CD4-positive, alpha-beta T cell treated with Interleukin-15 for 1 hour (primary cell): ENCODE data around the gene IPP.
"Not testable (repeated sequence)": the region's sequence is repeated elsewhere in the genome, so short reads cannot be mapped to it uniquely, and the experiment has no call there.

Source experiments
- DNase-seq: peaks from one replicate; pipeline ENCODE4 v3.0.0-alpha.2; 2020

Gene IPP

DNA sequence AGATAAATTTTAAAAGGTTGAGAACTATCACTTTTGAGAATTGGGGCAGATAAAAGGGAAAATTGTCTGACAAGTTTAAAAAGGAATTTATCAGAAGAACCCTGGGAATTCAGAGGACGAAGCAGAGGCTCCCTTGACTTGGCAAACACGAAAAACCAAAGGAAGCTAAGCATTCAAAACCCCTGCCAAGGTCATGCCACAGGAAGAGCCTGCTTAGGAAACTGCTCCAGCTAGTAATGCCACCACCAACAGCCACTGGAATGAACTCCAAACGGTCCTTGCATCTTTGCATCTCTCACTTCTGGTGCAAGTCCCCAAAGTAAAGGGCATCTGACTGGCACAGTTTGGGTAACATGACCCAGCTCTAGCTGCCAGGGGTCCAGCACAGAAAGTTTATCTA lies 71.3 kb downstream of the IPP start:
- DNase-seq, result no peak

DNA sequence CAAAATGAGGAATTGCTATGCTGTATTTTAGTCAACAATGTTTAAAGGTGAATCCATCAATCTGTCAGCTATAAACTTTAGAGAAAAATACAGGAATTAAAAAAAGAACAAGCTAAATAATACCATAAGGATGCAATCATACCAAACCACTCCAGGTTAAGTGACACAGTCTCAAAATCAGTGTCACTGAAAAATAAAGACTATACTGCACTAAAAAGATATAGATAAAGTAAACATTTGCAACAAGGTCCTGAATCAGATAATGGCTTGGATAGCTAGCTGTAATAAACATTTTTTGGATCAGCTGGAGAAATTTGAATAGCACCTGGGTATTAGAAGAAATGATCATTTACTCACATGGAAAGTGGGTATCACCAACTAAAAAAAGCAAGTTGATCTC lies 72.0 kb downstream of the IPP start:
- DNase-seq, result no peak

DNA sequence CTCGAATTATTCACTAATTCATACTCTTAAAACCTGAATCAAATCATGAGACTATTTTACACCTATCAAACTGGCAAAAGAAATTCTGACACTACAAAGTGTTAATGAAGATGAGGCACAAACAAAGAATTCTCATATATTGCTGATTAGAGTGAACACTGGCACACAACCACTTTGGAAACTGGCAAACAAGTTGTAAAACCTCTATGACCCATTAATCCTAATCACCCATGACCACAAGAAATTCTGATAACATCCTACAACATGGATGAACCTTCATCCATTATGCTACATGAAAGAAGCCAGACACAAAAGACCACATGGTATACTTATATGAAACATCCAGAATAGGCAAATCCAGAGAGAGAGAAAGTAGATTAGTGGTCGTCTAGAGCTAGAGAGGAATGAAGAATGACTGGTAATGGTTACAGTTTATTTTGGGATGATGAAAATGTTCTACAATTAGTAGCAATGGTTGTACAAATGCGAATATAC lies 72.7 kb downstream of the IPP start:
- DNase-seq, result no peak

DNA sequence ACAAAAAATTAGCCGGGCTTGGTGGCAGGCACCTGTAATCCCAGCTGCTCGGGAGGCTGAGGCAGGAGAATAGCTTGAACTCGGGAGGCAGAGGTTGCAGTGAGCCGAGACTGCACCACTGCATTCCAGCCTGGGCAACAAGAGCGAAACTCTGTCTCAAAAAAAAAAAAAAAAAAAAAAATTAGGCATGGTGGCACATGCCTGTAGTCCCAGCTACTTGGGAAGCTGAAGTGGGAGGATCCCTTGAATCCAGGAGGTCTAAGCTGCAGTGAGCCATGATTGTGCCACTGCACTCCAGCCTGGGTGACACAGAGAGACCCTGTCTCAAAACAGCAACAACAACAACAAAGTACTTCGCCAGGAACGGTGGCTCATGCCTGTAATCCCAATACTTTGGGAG lies 73.9 kb downstream of the IPP start:
- not testable (repeated sequence) for DNase-seq

DNA sequence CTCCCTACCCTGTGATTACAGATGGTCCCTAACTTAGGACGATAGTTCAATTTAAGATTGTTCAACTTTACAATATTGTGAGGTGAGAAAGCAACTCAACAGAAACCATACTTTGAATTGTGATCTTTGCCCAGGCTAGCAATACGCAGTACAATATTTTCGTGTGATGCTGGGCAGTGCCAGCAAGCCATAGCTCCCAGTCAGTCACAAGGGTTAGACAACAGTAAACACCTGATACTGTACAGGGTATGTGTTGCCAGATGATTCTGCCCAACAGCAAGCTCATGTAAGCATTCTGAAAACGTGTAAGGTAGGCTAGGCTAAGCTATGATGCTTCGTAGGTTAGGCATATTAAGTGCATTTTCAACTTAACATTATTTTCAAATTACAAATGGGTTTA lies 76.0 kb downstream of the IPP start:
- no peak for DNase-seq

DNA sequence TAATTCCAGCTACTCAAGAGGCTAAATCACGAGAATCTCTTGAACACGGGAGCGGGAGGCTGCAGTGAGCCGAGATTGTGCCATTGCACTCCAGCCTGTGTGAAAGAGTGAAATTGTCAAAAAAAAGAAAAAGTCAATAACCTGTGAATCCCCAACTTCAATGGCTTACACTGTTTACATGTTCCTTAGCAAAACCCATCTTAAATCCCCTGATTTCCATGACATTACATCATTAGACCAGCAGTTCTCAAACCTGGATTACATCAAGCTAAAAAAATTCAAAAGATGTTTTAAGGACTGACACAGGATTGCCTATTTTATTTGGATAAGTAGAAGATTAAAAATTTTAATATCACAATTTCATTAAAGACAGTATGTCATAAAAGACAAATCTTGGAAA lies 76.5 kb downstream of the IPP start:
- no peak for DNase-seq

DNA sequence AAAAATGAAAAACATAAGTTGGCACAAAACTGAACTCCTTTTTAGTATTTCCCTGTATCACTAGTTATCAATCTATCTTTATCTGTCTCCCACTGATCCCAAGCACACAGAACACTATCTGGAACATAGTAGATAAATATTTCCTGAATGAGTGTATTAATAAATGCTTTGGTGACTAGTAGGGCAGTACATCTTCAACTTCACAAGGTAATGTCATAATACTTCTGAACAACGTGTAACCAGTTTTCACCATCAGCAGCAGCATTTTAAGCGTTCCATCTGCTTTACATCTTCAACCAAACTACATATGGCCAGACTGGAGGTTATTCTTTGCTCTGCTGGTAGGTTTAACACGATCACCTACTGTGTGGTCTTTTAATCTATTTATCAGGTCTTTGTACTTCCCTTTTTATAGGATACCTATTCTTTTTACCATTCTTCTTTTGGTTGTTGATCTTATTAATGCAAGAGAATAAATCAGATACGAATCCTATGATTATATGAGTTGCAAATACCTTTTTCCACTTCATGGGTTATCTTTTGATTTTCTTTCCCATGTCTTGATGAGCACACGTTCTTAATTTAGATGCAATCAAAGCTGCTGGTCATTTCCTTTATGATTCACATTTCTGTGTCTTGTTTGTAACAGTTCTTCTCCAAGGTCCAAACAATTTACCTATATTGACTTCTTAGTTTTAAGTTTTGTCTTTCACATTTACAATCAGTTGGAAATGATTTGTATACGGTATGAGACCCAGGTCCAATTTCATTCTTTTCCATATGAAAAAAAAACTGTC lies 80.4 kb downstream of the IPP start:
- DNase-seq, result no peak

DNA sequence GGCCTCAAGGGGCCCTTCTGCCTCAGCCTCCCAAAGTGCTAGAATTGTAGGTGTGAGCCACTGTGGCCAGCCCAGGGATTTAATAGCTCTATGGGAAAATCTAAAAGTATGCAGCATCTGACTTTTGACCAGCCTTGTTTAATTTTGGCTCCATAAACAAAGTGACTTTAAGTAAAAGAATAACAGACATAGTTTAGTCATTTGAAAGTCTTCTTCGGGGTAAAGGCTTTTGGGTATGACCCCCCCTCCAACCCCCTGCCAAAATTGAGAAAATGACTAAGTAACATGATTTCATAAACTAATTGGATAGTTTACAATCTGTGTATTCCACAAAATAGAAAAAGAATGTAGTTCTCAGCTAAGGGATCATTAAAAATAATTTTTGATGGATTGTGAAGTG lies 81.1 kb downstream of the IPP start:
- DNase-seq, result no peak

DNA sequence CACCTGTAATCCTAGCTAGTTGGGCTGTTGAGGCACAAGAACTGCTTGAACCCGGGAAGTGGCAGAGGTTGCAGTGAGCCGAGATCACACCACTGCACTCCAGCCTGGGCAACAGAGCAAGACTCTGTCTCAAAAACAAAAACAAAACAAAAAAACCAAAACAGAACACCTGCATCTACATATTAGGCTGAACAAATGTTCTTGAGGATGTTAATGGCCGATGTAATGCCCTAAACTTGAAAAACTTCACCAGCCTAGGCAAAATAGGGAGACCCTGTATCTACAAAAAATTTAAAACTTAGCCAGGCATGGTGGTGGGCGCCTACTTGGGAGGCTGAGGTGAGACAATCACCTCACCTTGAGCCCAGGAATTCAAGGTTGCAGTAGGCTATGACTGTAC lies 81.9 kb downstream of the IPP start:
- DNase-seq, result no peak

DNA sequence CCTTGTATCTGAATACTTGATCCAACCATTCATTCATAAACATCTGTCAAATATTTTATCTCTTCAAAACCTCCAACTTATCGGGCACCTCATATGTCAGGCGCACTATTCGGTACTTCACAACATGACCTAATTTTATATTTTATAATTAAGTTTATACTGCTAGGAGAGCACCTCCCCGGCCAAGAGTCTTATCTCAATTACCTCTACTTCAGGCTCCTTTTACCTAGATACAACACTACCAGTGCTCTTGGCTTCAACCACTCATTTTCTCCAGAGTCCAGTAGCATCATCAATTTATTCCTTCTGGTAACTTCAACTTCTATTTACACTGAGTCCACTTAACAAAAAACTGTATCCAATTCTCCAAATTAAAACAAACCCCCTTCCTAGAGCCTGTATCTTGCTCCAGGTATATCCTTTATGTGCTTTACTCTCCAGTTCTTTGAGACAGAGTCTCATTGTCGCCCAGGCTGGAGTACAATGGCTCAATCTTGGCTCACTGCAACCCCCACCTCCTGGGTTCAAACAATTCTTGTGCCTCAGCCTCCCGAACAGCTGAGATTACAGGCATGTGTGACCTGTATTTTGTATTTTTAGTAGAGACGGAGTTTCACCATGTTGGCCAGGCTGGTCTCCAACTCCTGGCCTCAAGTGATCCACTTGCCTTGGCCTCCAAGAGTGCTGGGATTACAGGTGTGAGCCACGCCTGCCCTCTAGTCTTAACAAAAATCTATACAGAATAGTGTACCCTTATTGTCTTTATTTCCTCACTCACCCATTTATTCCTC lies 82.9 kb downstream of the IPP start:
- no peak for DNase-seq

DNA sequence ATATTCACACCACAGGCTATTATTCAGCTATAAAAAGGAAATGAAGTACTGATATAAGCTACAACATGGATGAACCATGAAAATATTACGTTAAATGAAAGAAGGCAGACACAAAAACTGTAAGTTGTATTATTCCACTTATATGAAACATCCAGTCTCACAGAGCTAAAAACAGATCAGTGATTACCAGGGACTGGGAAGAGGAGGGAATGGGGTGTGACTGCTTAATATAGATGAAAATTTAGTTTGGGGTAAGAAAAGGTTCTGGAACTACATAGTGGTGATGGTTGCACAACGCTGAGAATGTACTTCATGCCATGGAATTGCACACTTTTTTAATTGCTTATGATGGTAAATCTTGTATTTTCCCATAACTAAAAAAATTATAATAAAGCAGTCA lies 83.6 kb downstream of the IPP start:
- no peak for DNase-seq

DNA sequence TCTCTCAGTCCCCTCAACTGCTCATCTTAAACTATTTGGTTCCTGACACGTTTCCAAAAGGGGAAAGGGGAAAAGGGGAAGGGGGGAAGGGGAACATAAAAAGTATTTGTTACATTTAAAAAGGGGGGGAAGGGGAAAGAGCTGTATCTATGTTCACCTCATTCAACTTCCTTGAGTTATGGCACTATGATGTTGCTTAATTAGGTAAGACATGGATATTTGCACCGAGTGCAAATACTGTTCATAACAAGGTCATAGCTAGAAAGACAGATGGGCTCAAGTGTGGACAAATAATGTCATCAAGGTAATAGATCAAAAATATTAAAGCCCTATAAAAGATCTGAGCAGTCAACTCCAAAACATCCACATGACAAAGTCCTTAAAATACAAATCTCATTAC lies 90.1 kb downstream of the IPP start:
- DNase-seq, result no peak

DNA sequence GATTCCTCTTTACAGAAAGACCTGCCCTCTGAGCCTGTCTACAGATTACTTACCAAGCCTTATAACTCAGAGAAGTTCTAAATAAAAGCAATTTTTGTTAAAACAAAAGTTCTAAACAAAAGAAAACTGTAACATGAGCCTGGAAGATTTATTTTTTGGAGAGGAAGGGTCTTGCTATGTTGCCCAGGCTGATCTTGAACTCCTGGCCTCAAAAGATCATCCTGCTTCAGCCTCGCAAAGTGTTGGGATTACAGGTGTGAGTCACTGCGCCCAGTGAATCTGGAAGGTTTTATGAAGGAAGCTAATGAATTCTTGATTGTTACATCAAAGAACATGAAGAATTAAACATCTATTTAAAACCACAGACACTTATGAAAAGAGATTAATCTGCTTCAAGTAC lies 91.2 kb downstream of the IPP start:
- no peak for DNase-seq

DNA sequence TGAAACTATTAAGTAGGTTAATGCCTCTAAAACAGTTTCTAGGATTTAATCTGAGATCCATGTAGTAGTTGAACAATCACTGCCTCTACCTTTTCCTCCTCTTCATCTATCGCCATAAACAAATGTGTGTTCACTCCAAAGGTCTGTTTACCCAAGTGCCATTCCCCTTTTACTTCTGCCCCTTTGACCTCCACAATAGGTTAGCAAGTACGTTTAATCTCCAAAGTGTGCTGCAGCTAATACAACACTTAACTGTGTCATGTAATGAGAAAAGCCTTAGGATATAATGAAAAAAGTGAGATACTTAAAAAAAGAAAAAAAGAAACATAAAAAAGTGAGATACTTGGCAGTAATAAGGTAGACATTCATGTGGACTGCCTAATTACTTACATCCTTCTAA lies 92.3 kb downstream of the IPP start:
- no peak for DNase-seq

DNA sequence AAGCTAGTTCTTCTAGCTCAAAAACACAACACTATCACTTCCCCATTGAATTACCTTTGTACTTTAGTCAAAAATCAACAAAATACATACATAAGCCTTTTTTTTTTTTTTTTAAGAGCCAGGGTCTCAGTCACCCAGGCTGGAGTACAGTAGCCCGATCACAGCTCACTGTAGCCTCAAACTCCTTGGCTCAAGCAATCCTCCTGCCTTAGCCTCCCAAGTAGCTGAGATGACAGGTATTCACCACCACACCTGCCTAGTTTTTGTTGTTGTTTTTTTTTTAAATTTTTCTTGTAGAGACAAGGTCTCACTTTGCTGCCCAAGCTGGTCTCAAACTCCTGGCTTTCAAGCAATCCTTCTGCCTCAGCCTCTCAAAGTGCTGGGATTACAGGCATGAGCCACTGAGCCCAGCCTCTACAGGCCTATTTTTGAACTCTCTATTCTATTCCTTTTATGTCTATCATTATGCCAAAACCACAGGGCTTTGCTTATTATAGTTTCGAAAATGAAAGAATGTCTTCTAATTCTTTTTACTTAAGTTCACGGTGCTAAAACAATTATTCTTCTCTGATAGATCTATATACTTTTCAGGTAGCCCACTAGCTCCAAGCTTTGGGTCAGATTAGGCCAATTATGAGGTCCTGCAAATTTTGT lies 93.8 kb downstream of the IPP start:
- no peak for DNase-seq

DNA sequence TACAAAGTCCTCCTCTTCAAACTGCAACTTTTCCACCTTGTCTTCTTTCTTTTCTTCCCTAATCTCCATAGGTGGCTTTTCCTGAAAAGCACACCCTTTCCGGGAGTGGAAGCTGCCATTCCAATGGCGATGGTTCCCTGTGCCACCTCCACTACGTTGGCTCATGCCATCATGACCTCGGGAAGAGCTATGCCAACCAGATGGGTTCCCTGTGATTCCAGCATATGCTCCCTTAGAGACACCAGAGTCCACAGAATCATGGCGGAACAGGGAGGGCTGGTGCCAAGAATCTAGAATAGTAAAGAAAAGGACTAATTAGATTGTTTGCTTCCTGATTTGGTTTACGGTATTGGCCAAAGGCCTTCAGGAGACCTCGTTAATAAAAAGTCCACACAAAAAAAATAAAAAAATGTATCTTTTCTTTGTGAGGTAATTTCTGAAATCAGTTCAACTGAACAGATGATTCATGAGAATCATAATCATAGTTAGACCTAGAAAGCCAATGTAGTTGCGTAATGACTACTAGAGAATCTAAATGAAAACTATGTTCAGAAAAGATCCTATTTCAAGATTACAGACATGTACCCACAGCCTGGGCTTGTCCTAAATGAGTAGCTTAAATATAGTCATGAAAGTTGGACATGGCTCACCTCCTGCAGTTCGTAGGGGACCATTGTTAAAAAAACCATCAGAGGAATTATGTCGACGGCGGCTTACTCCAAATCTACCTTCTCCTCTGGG lies 95.7 kb downstream of the IPP start:
- no peak for DNase-seq
